Mesenchymal stem cell (in vitro differentiated cells and primary cell): Measurements from ENCODE around the gene ELFN1.

Experiments used
- DNase-seq: peaks from one replicate; pipeline ENCODE4 v3.0.0-alpha.2; 2013
- H2AFZ ChIP-seq: one replicate; pipeline ENCODE4 v1.6.1; 2013; ENCODE audit warnings: low read depth, mild to moderate bottlenecking, control low read depth, inconsistent platforms, low read length, moderate library complexity
- H2AK5ac ChIP-seq: 2 replicates; pipeline ENCODE4 v1.6.1; 2013; ENCODE audit warnings: low read length, moderate library complexity, mild to moderate bottlenecking, inconsistent platforms; ENCODE audit not compliant: severe bottlenecking
- H2BK120ac ChIP-seq: one replicate; pipeline ENCODE4 v1.6.1; 2013; ENCODE audit warnings: low read depth, mild to moderate bottlenecking, inconsistent platforms, low read length, moderate library complexity
- H2BK12ac ChIP-seq, 2 experiments: one replicate each; pipeline ENCODE4 v1.6.1; 2013; ENCODE audit warnings: inconsistent platforms in 2 of 2, low read length in 2 of 2, mild to moderate bottlenecking in 2 of 2, moderate library complexity in 2 of 2, control low read depth in 1 of 2
- H2BK15ac ChIP-seq: one replicate; pipeline ENCODE4 v1.6.1; 2013; ENCODE audit warnings: mild to moderate bottlenecking, low read depth, inconsistent platforms; ENCODE audit not compliant: poor library complexity, severe bottlenecking
- H2BK5ac ChIP-seq: 2 replicates; pipeline ENCODE4 v1.6.1; 2013; ENCODE audit warnings: low read depth, mild to moderate bottlenecking, low read length, control low read depth, inconsistent platforms; ENCODE audit not compliant: poor library complexity, severe bottlenecking
- H3K14ac ChIP-seq, 2 experiments: one replicate each; pipeline ENCODE4 v1.6.1; 2013; ENCODE audit warnings: inconsistent platforms in 2 of 2, low read length in 2 of 2, control low read depth in 1 of 2, mild to moderate bottlenecking in 1 of 2, moderate library complexity in 1 of 2
- H3K18ac ChIP-seq, 2 experiments: one replicate each; pipeline ENCODE4 v1.6.1; 2013; ENCODE audit warnings: inconsistent platforms in 2 of 2, low read length in 2 of 2, control low read depth in 1 of 2, low read depth in 1 of 2, mild to moderate bottlenecking in 1 of 2
- H3K23ac ChIP-seq, 2 experiments: one replicate each; pipeline ENCODE4 v1.6.1; 2013; ENCODE audit warnings: inconsistent platforms in 2 of 2, low read length in 2 of 2, mild to moderate bottlenecking in 2 of 2, moderate library complexity in 2 of 2, control low read depth in 1 of 2
- H3K27ac ChIP-seq: 2 replicates; pipeline ENCODE4 v1.5.1; 2013; ENCODE audit warnings: mild to moderate bottlenecking, moderate library complexity, low read length, control low read depth, inconsistent platforms; ENCODE audit not compliant: poor library complexity, severe bottlenecking
- H3K27me3 ChIP-seq, 2 experiments: 2 replicates each; pipeline versions ENCODE4 v1.6.1 to v1.7.0; 2013; ENCODE audit warnings: low read length in 2 of 2, mild to moderate bottlenecking in 2 of 2, moderate library complexity in 2 of 2, control low read depth in 1 of 2, inconsistent platforms in 1 of 2; ENCODE audit not compliant: control insufficient read depth in 1 of 2, insufficient read depth in 1 of 2
- H3K36me3 ChIP-seq, 2 experiments: 2 replicates each; pipeline versions ENCODE4 v1.6.1 to v1.7.0; 2013; ENCODE audit warnings: low read length in 2 of 2, control low read depth in 1 of 2, inconsistent platforms in 1 of 2, low read depth in 1 of 2, mild to moderate bottlenecking in 1 of 2; ENCODE audit not compliant: insufficient read depth in 2 of 2, control insufficient read depth in 1 of 2
- H3K4ac ChIP-seq, 2 experiments: one replicate each; pipeline ENCODE4 v1.6.1; 2013; ENCODE audit warnings: inconsistent platforms in 2 of 2, low read length in 2 of 2, mild to moderate bottlenecking in 2 of 2, moderate library complexity in 2 of 2, control low read depth in 1 of 2, low read depth in 1 of 2
- H3K4me1 ChIP-seq: 2 replicates; pipeline ENCODE4 v1.6.1; 2013; ENCODE audit warnings: low read depth, low read length, control low read depth; ENCODE audit not compliant: control insufficient read depth, insufficient read depth
- H3K4me2 ChIP-seq: 2 replicates; pipeline ENCODE4 v1.6.1; 2013; ENCODE audit warnings: low read length, mild to moderate bottlenecking, inconsistent platforms; ENCODE audit not compliant: poor library complexity, severe bottlenecking
- H3K4me3 ChIP-seq, 2 experiments: 2 replicates each; pipeline versions ENCODE4 v1.5.1 to v1.7.0; 2013; ENCODE audit warnings: low read length in 2 of 2, mild to moderate bottlenecking in 2 of 2, control low read depth in 1 of 2, low read depth in 1 of 2; ENCODE audit not compliant: insufficient read depth in 1 of 2
- H3K79me1 ChIP-seq: replicated peaks from 2 replicates; pipeline ENCODE4 v1.6.1; 2013; ENCODE audit warnings: mild to moderate bottlenecking, control low read depth, low read length, inconsistent platforms; ENCODE audit not compliant: poor library complexity, severe bottlenecking
- H3K9ac ChIP-seq: 2 replicates; pipeline ENCODE4 v1.7.0; 2013; ENCODE audit warnings: mild to moderate bottlenecking, low read length, moderate library complexity
- H3K9me3 ChIP-seq: 2 replicates; pipeline ENCODE4 v1.7.0; 2013; ENCODE audit warnings: mild to moderate bottlenecking, low read length; ENCODE audit not compliant: control insufficient read depth
- H4K8ac ChIP-seq: one replicate; pipeline ENCODE4 v1.6.1; 2013; ENCODE audit warnings: inconsistent platforms, mild to moderate bottlenecking, low read length, moderate library complexity
- H4K91ac ChIP-seq: one replicate; pipeline ENCODE4 v1.6.1; 2013; ENCODE audit warnings: mild to moderate bottlenecking, low read length, inconsistent platforms
- WGBS: methylation state at CpG from one replicate; pipeline ENCODE4 v1.1.7; 2013; ENCODE audit warnings: mixed read lengths; 5-methylcytosine and 5-hydroxymethylcytosine counted together

The ELFN1 gene

DNA sequence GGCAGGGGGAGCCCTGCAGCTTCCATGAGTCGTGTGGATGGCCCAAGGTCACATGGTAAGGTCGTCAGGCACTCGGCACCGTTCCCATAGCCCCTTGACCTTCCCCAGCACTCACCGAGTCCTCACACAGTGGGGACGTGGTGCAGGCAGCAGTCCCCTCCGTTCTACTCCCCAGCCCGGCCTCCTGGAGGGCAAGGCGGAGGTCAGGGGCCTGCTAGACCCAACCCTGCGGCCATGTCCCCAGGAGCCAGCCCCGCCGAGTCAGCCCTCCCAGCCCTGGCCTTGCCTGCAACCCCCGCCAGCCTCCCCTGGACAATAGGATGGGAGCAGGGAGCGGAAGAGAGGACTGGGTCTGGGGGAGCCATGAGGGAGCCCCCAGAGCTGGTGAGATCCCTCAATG is 65.2 kb downstream of the ELFN1 start:
- H2BK120ac ChIP-seq, result no peak overlapping the region
- H3K4ac ChIP-seq, result no peak overlapping the region
- no peak overlapping the region for H2BK12ac ChIP-seq
- peaks cover 2% of the 10 kb centered on the region for H3K4me1 ChIP-seq
- no peak overlapping the region for H3K23ac ChIP-seq
- H2BK5ac ChIP-seq, result no peak overlapping the region
- H3K14ac ChIP-seq, result no peak overlapping the region
- WGBS, result 64% methylated on average over 14 of the region's 14 CpGs
- H3K4me3 ChIP-seq, result no peak overlapping the region
- no peak overlapping the region for H2AK5ac ChIP-seq
- H3K9ac ChIP-seq, result no peak overlapping the region
- no peak overlapping the region for H3K4me2 ChIP-seq
- H3K9me3 ChIP-seq, result peaks cover 3% of the 10 kb centered on the region
- no peak for DNase-seq
- H3K79me1 ChIP-seq, result no peaks in the 10 kb centered on the region
- no peak overlapping the region for H3K27ac ChIP-seq
- H4K8ac ChIP-seq, result no peak overlapping the region
- H4K91ac ChIP-seq, result no peak overlapping the region
- no peak overlapping the region for H3K18ac ChIP-seq
- no peaks in the 10 kb centered on the region for H3K36me3 ChIP-seq
- H2AFZ ChIP-seq, result no peak overlapping the region
- peaks cover 39 to 72% of the 10 kb centered on the region in 2 experiments for H3K27me3 ChIP-seq
- no peak overlapping the region for H2BK15ac ChIP-seq

DNA sequence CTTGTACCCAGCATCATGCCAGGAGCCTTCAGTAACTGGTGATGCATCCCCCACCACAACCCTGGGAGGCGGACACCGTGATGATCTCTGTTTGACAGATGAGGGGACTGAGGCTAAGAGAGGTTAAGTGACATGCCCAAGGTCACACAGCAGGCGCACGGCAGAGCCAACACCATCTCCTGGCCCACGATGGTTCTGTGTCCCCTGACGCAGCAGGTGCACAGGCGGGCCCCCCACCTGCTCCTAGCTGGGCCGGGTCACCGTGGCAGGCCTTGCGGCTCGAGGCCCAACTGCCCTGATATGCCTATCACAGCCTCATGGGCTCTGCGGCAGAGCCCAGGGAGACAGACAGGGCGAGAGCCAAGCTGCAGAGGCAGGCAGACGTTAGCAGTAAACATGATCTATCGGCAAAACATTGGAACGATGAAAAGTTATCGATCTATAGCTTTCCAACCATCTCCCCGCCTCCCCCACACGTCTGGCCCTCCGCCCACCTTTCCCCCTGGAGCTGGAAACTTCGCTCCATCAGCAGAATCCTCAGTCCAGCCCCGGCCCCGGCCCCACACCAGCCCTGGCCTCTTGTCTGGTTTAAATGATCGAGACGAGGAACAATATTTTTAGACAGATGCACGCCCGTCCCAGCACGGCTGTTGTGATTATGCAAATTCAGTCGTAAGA is 65.9 kb downstream of the ELFN1 start:
- Histone ChIP-seq H2BK5ac (no peak overlapping the region), H3K4ac (no peak overlapping the region), H3K18ac (no peak overlapping the region), H2BK120ac (no peak overlapping the region), H3K14ac (no peak overlapping the region), H3K9me3 (no peaks in the 10 kb centered on the region), H3K27ac (no peak overlapping the region), H3K36me3 (no peaks in the 10 kb centered on the region), H2BK15ac (no peak overlapping the region), H2AFZ (no peak overlapping the region), H2BK12ac (no peak overlapping the region), H2AK5ac (no peak overlapping the region), H3K4me1 (peaks cover 2% of the 10 kb centered on the region), H3K79me1 (no peaks in the 10 kb centered on the region), H3K23ac (no peak overlapping the region), H4K8ac (no peak overlapping the region), H3K4me2 (no peak overlapping the region), H3K9ac (no peak overlapping the region), H3K27me3 (peaks cover 39 to 73% of the 10 kb centered on the region in 2 experiments), H3K4me3 (no peak overlapping the region), H4K91ac (no peak overlapping the region)
- DNase-seq, result no peak
- WGBS, result 85% methylated on average over 29 of the region's 29 CpGs

DNA sequence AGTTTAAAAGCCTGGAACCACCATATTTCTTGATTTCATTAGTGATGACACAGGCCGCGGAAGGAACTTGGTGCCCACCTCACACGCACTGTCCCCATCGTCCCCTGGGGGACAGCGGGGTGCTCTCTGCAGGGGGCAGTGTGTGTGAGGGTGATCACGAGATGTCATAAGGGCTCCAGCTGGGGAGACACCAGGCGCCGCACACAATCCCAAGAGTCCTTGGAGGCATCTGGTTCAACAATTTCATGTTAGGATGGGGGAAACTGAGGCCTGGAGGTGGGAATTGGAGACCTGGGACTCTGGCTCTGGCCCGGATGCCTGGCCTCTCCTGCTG is 66.4 kb downstream of the ELFN1 start:
- no peak overlapping the region for H3K27ac ChIP-seq
- H3K18ac ChIP-seq, result no peak overlapping the region
- H2AFZ ChIP-seq, result no peak overlapping the region
- H3K27me3 ChIP-seq, result peaks cover 39 to 75% of the 10 kb centered on the region in 2 experiments
- H2BK120ac ChIP-seq, result no peak overlapping the region
- H3K9ac ChIP-seq, result no peak overlapping the region
- H3K4me2 ChIP-seq, result no peak overlapping the region
- no peaks in the 10 kb centered on the region for H3K79me1 ChIP-seq
- 79% methylated on average over 9 of the region's 9 CpGs for WGBS
- no peak overlapping the region for H3K4ac ChIP-seq
- no peak overlapping the region for H3K23ac ChIP-seq
- no peak overlapping the region for H3K4me3 ChIP-seq
- H2BK12ac ChIP-seq, result no peak overlapping the region
- H2BK15ac ChIP-seq, result no peak overlapping the region
- no peaks in the 10 kb centered on the region for H3K36me3 ChIP-seq
- DNase-seq, result no peak
- no peak overlapping the region for H4K91ac ChIP-seq
- H4K8ac ChIP-seq, result no peak overlapping the region
- H2AK5ac ChIP-seq, result no peak overlapping the region
- no peak overlapping the region for H3K14ac ChIP-seq
- no peak overlapping the region for H2BK5ac ChIP-seq
- no peaks in the 10 kb centered on the region for H3K9me3 ChIP-seq
- H3K4me1 ChIP-seq, result peaks cover 2% of the 10 kb centered on the region

DNA sequence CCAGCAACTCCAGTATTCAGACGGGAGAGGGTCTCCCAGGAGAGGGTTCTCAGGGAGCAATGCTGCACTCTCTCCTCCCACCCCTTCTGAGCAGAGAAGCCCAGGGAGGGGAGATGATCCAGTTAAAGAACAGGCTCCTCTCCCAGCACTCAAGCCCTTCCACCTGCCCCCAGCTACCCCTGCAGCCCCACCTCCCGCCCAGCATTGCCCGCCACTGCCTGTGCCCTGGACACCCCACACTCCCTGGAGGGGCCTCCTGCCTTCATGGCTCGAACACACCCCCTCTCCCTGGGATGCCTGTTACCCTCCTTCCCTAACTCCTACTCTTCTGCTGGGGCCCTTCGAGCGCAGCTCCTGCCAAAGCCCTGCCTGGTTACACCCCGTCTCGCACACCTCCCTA is 66.8 kb downstream of the ELFN1 start:
- H3K23ac ChIP-seq, result no peak overlapping the region
- H3K9ac ChIP-seq, result no peak overlapping the region
- peaks cover 2% of the 10 kb centered on the region for H3K4me1 ChIP-seq
- no peak overlapping the region for H3K14ac ChIP-seq
- H3K4ac ChIP-seq, result no peak overlapping the region
- no peak overlapping the region for H2BK12ac ChIP-seq
- H3K18ac ChIP-seq, result no peak overlapping the region
- no peaks in the 10 kb centered on the region for H3K36me3 ChIP-seq
- no peak overlapping the region for H2AFZ ChIP-seq
- no peak overlapping the region for H2AK5ac ChIP-seq
- peaks cover 39 to 78% of the 10 kb centered on the region in 2 experiments for H3K27me3 ChIP-seq
- H4K8ac ChIP-seq, result no peak overlapping the region
- no peak overlapping the region for H2BK5ac ChIP-seq
- H3K27ac ChIP-seq, result no peak overlapping the region
- H3K9me3 ChIP-seq, result no peaks in the 10 kb centered on the region
- no peak overlapping the region for H4K91ac ChIP-seq
- H2BK120ac ChIP-seq, result no peak overlapping the region
- no peaks in the 10 kb centered on the region for H3K79me1 ChIP-seq
- WGBS, result 78% methylated on average over 8 of the region's 8 CpGs
- no peak overlapping the region for H3K4me2 ChIP-seq
- no peak overlapping the region for H3K4me3 ChIP-seq
- H2BK15ac ChIP-seq, result no peak overlapping the region
- no peak for DNase-seq
